GM12892 (cell line): Measurements from ENCODE around the gene IGSF22.

Experiments
- POLR2A ChIP-seq: IDR thresholded peaks from 2 replicates; pipeline ENCODE4 v1.6.1; 2011; ENCODE audit warnings: low read depth, low read length, control low read depth
- POLR2AphosphoS5 ChIP-seq: IDR thresholded peaks from 2 replicates; pipeline ENCODE4 v1.6.1; 2011; ENCODE audit warnings: low read depth, low read length, control low read depth
- TAF1 ChIP-seq: IDR thresholded peaks from 2 replicates; pipeline ENCODE4 v1.6.1; 2011; ENCODE audit warnings: low read depth, mild to moderate bottlenecking, control low read depth, low read length, borderline replicate concordance

DNA sequence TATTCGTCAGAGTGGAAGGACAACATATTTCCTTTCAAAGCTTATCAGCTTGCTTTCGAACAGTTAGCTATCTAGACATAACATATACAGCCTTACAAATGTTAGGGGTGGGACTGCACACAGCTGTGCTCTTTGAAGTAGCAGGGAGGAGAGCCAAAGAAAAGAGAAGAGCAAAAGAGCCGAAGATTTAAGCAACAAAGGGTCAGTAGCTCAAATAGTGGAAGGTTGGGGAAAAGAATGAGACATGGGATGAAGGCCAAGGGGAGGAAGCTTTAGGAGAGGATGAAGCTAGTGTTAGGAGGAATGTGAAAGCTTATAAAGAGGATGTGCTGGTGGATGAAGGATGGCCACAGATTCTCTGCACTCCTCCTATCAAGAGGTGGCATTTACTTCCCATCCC, 31.8 kb upstream of the IGSF22 start:
- no peak for TF ChIP-seq POLR2A
- no peak for TF ChIP-seq POLR2AphosphoS5
- TF ChIP-seq TAF1: no peak
